ENCODE measurements around the gene OR1C1. TPM values are rescaled to one million over a fixed set of nuclear protein-coding genes. Genes with fewer than 3 reads are reported as not detected.

OR1C1 gene, protein sequence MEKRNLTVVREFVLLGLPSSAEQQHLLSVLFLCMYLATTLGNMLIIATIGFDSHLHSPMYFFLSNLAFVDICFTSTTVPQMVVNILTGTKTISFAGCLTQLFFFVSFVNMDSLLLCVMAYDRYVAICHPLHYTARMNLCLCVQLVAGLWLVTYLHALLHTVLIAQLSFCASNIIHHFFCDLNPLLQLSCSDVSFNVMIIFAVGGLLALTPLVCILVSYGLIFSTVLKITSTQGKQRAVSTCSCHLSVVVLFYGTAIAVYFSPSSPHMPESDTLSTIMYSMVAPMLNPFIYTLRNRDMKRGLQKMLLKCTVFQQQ
- total RNA-seq = not detected

- TF ChIP-seq, protein P1, sequence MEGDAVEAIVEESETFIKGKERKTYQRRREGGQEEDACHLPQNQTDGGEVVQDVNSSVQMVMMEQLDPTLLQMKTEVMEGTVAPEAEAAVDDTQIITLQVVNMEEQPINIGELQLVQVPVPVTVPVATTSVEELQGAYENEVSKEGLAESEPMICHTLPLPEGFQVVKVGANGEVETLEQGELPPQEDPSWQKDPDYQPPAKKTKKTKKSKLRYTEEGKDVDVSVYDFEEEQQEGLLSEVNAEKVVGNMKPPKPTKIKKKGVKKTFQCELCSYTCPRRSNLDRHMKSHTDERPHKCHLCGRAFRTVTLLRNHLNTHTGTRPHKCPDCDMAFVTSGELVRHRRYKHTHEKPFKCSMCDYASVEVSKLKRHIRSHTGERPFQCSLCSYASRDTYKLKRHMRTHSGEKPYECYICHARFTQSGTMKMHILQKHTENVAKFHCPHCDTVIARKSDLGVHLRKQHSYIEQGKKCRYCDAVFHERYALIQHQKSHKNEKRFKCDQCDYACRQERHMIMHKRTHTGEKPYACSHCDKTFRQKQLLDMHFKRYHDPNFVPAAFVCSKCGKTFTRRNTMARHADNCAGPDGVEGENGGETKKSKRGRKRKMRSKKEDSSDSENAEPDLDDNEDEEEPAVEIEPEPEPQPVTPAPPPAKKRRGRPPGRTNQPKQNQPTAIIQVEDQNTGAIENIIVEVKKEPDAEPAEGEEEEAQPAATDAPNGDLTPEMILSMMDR (IDR thresholded peaks at IDR 0.05; ENCODE audit: low read depth) = no peak
Measured at GRCh38 chr1:247760456-247760855, at the start of gene OR1C1. Gene OR1C1, minus strand, starts transcription at chr1:247760556. Its CDS starts 2,150 bp downstream, at chr1:247758406.

DNA sequence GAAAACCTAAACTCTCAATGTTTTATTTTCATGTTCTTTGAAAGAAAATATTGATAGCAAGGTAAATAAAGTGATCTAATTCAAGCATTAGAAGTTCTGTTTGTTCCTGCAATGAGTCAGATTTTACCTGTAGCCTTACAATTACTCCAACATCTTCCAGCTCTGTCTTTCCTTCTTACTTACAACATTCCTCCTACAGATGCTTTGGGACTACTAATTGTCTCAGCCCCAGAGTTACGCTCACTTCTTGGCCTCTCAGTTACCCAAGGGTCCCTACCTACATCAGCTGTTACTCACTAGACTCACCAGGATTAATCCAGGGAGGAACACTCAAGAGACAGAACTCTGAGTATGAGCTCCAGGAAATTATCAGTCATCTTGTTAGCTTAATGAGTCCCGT lies 37.2 kb upstream of the OR1C1 start:
- TF ChIP-seq, protein P1 (IDR thresholded peaks at IDR 0.05; ENCODE audit: low read depth) = no peak

DNA sequence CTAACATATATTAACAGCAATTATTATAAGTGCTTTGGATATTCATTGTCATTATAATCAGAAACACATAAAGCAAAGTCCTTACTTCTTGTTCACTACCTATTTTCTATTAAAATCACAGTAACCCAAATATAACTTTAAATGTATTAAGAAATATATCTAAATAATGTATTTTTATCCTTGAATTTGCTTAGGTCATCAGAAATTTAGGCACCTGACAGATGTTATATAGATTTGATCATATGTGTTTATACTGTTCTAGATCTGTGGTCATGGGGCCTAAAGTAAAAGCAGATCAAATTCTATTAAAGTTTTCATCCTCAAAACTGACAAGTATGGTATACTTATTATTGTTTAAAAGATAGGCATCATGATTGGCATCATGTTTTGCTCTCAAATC lies 9.2 kb upstream of the OR1C1 start:
- TF ChIP-seq, protein P1 (IDR thresholded peaks at IDR 0.05; ENCODE audit: low read depth) = no peak

GRCh38 chr1:247749870-247750269 lies 10.5 kb downstream of the OR1C1 start:
- TF ChIP-seq, protein P1 (IDR thresholded peaks at IDR 0.05; ENCODE audit: low read depth) = no peak

DNA sequence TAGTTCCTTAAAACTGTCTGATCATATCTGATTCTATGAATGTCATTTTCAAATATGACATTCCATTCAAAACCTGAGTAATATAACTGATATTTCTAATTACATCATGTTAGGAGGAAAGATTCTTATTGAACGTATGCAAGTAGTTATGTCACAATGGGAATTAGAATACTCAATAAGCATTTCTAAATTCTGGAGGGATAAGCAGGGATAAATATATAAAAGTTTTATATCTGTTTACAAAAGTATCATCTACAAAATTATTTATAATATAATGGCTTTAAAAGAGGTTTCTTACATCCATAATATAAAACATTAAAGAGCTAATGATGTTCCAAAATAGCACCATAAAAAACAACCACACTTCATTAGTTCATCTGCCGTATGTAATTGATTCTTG lies 12.3 kb downstream of the OR1C1 start, which contains the start of gene OR14A2:
OR14A2 (minus strand) TSS at position 101 of the 400 bp plus-strand sequence.
- TF ChIP-seq, protein P1 (IDR thresholded peaks at IDR 0.05; ENCODE audit: low read depth) = no peak

GRCh38 chr1:247747616-247748015 lies 12.7 kb downstream of the OR1C1 start:
- TF ChIP-seq, protein P1 (IDR thresholded peaks at IDR 0.05; ENCODE audit: low read depth) = no peak

GRCh38 chr1:247746391-247746935 lies 13.9 kb downstream of the OR1C1 start:
- TF ChIP-seq, protein P1 (IDR thresholded peaks at IDR 0.05; ENCODE audit: low read depth) = no peak

Data from subcutaneous adipose tissue (tissue), 4 donors.